Lower leg skin (tissue), 3 donors: ENCODE data around the gene CFAP97D2.

ENCODE experiments used
- POLR2A ChIP-seq, 2 donors: fragments of 450-650 bp; IDR thresholded peaks; one replicate each; pipeline ENCODE4 v1.6.1; 2016 to 2017; ENCODE audit warnings: antibody characterized with exemption in 2 of 2, mild to moderate bottlenecking in 1 of 2, moderate library complexity in 1 of 2
- TF ChIP-seq, protein P1 (sequence below), 3 donors: fragments of 450-650 bp; IDR thresholded peaks; one replicate each; pipeline ENCODE4 v1.5.1; 2016; ENCODE audit warnings: antibody characterized with exemption in 3 of 3, mild to moderate bottlenecking in 3 of 3, moderate library complexity in 2 of 3

DNA sequence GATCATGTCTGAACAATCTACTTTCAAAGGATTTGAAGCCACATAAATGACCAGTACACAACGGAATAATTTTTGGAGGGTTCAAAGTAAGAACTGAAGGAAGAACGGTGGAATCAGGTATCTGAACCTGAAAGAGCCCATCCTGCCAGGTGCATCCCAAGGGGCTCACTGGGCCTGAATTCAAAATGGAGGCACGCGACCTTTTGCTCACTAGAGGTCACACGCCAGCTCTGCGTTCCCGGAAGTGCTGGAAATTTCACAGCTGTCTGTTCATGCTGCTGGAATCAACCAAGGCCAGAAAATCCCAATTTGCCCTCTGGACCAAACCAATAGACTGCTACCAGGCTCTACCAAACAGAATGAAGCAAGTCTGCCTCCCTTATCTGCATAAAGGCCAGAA, 42.5 kb upstream of the CFAP97D2 start:
- TF ChIP-seq, protein P1, sequence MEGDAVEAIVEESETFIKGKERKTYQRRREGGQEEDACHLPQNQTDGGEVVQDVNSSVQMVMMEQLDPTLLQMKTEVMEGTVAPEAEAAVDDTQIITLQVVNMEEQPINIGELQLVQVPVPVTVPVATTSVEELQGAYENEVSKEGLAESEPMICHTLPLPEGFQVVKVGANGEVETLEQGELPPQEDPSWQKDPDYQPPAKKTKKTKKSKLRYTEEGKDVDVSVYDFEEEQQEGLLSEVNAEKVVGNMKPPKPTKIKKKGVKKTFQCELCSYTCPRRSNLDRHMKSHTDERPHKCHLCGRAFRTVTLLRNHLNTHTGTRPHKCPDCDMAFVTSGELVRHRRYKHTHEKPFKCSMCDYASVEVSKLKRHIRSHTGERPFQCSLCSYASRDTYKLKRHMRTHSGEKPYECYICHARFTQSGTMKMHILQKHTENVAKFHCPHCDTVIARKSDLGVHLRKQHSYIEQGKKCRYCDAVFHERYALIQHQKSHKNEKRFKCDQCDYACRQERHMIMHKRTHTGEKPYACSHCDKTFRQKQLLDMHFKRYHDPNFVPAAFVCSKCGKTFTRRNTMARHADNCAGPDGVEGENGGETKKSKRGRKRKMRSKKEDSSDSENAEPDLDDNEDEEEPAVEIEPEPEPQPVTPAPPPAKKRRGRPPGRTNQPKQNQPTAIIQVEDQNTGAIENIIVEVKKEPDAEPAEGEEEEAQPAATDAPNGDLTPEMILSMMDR (IDR thresholded peaks at IDR 0.05) = no peak
- TF ChIP-seq POLR2A (IDR thresholded peaks at IDR 0.05) = no peak
